K562 (cell line): ENCODE data around the gene TNFSF9. TPM values are rescaled to one million over a fixed set of nuclear protein-coding genes. Genes with fewer than 3 reads are reported as not detected.
"Not testable (repeated sequence)": the region's sequence is repeated elsewhere in the genome, so short reads cannot be mapped to it uniquely, and the experiment has no call there.

Source experiments
- ATAC-seq: fragments of 200-7000 bp; cut with Tn5 transposase; 3 replicates; pipeline ENCODE4 v1.9.1; 2020; ENCODE audit warnings: moderate library complexity
- BruUV-seq: library from RNA; stranded (reverse); fragments of 400-500 nt; replicated peaks from 2 replicates; lab custom pipeline; 2021; lab: Mats Ljungman, UMichigan
- CTCF ChIA-PET: fragments of 300-600 bp; formaldehyde crosslinking; extraction: SDS; loops from one replicate; lab custom pipeline; 2021; ENCODE audit warnings: low intra/inter-chr PET ratio; lab: Yijun Ruan, JAX
- POLR2A ChIA-PET: fragments of 300-600, 350-650 bp; sonication (Branson Sonifier 250); formaldehyde crosslinking; extraction: SDS; loops from one replicate; lab custom pipeline; 2021; ENCODE audit warnings: antibody characterized with exemption, inconsistent platforms; lab: Yijun Ruan, JAX
- DNase-seq, 4 experiments: peaks; one replicate each; pipeline versions ENCODE4 v3.0.0 to v3.0.0-alpha.2; 2011 to 2018; ENCODE audit warnings: low spot score in 3 of 4, mixed read lengths in 3 of 4; ENCODE audit errors: extremely low read depth in 1 of 4
- FAIRE-seq: peaks from 2 replicates; lab custom pipeline; 2011; peaks lifted over from hg19 to GRCh38; lab: Jason Lieb, UNC
- H2AFZ ChIP-seq: 2 replicates; pipeline ENCODE4 v1.6.0; 2011; ENCODE audit warnings: low read depth, low read length, control low read depth, inconsistent platforms
- H3K27ac ChIP-seq: fragments of 200-600 bp; 3 replicates; pipeline ENCODE4 v1.8.0; 2011; ENCODE audit warnings: low read depth, mild to moderate bottlenecking, control low read depth, inconsistent platforms, low read length, moderate library complexity, mixed read lengths; ENCODE audit errors: extremely low read depth
- H3K27me3 ChIP-seq, 2 experiments: fragments of 300-600 bp in 1 of 2; 2 replicates in 1 of 2; 3 replicates in 1 of 2; pipeline versions ENCODE4 v1.6.0 to v1.8.0; 2011; ENCODE audit warnings: inconsistent platforms in 2 of 2, low read length in 2 of 2, mild to moderate bottlenecking in 1 of 2, mixed read lengths in 1 of 2, moderate library complexity in 1 of 2; ENCODE audit not compliant: control insufficient read depth in 2 of 2, insufficient read depth in 2 of 2
- H3K36me3 ChIP-seq: fragments of 300-600 bp; 3 replicates; pipeline ENCODE4 v1.8.0; 2011; ENCODE audit warnings: mild to moderate bottlenecking, low read length, inconsistent platforms; ENCODE audit not compliant: control insufficient read depth, insufficient read depth
- H3K4me1 ChIP-seq, 2 experiments: fragments of 200-600 bp in 1 of 2; replicated peaks in 1 of 2; 2 replicates in 1 of 2; 3 replicates in 1 of 2; pipeline versions ENCODE4 v1.5.1 to v1.8.0; 2011; ENCODE audit warnings: inconsistent platforms in 2 of 2, low read length in 2 of 2, mild to moderate bottlenecking in 1 of 2, mixed read lengths in 1 of 2, moderate library complexity in 1 of 2; ENCODE audit not compliant: control insufficient read depth in 2 of 2, insufficient read depth in 2 of 2
- H3K4me2 ChIP-seq: 2 replicates; pipeline ENCODE4 v1.6.1; 2011; ENCODE audit warnings: low read length, control low read depth, inconsistent platforms, mixed read lengths; ENCODE audit not compliant: insufficient read depth
- H3K4me3 ChIP-seq: fragments of 200-600 bp; sonication (generic), shearing (Covaris generic); 2 replicates; pipeline ENCODE4 v1.5.1; 2016; ENCODE audit warnings: control low read depth, inconsistent platforms
- H3K79me2 ChIP-seq: fragments of 200-600 bp; 3 replicates; pipeline ENCODE4 v1.8.0; 2011; ENCODE audit warnings: low read length, inconsistent platforms; ENCODE audit not compliant: control insufficient read depth, insufficient read depth
- H3K9ac ChIP-seq, 2 experiments: 2 replicates each; pipeline versions ENCODE4 v1.6.0 to v1.6.1; 2011; ENCODE audit warnings: low read depth in 2 of 2, low read length in 2 of 2, control low read depth in 1 of 2, inconsistent platforms in 1 of 2, mild to moderate bottlenecking in 1 of 2, mixed read lengths in 1 of 2; ENCODE audit not compliant: insufficient read depth in 1 of 2
- H3K9me1 ChIP-seq: one replicate; pipeline ENCODE4 v1.6.0; 2011; ENCODE audit warnings: inconsistent platforms, mild to moderate bottlenecking, low read length, moderate library complexity; ENCODE audit not compliant: control insufficient read depth, insufficient read depth
- H3K9me3 ChIP-seq: replicated peaks from 2 replicates; pipeline ENCODE4 v1.5.1; 2011; ENCODE audit warnings: low read depth, low read length, inconsistent platforms; ENCODE audit not compliant: control insufficient read depth, insufficient read depth
- H4K20me1 ChIP-seq: replicated peaks from 2 replicates; pipeline ENCODE4 v1.6.1; 2011; ENCODE audit warnings: low read length, inconsistent platforms, mixed read lengths; ENCODE audit not compliant: control insufficient read depth, insufficient read depth
- FOXA3 ChIP-seq, 2 experiments: fragments of 450-650 bp in 1 of 2; sonication (generic) in 1 of 2; formaldehyde crosslinking; IDR thresholded peaks in 1 of 2; conservative IDR thresholded peaks in 1 of 2; 2 replicates each; pipeline versions ENCODE4 v1.4.0 to v1.8.0; 2020 to 2022; ENCODE audit warnings: mild to moderate bottlenecking in 2 of 2, missing genetic modification reagents in 1 of 2
- ID3 ChIP-seq, 2 experiments: fragments of 250-450 bp in 1 of 2; fragments of 450-650 bp in 1 of 2; sonication (Bioruptor Pico) in 1 of 2; IDR thresholded peaks; 2 replicates each; pipeline versions ENCODE4 v1.6.1 to v1.8.0; 2016 to 2021; ENCODE audit warnings: mild to moderate bottlenecking in 2 of 2, moderate library complexity in 2 of 2, missing compliant biosample characterization in 1 of 2, missing genetic modification characterization in 1 of 2
- TRIM24 ChIP-seq, 2 experiments: fragments of 450-650 bp; IDR thresholded peaks; 2 replicates each; pipeline ENCODE4 v1.6.1; 2016
- TRIM28 ChIP-seq: fragments of 450-650 bp; IDR thresholded peaks from 2 replicates; pipeline ENCODE4 v1.6.1; 2017
- ZFP36 ChIP-seq: fragments of 150-350 bp; IDR thresholded peaks from 2 replicates; pipeline ENCODE4 v1.6.1; 2018; ENCODE audit warnings: low read length, low read depth; ENCODE audit not compliant: partially characterized antibody
- ZNF232 ChIP-seq: sonication (generic); formaldehyde crosslinking; IDR thresholded peaks from 2 replicates; pipeline ENCODE4 v1.8.0; 2022; ENCODE audit warnings: mild to moderate bottlenecking, missing genetic modification reagents
- ZNF431 ChIP-seq: sonication (generic); formaldehyde crosslinking; IDR thresholded peaks from 2 replicates; pipeline ENCODE4 v1.8.0; 2022; ENCODE audit warnings: mild to moderate bottlenecking, missing genetic modification reagents
- WGBS: fragments of 100-300 bp; shearing (Covaris generic); methylation state at CpG from one replicate; pipeline ENCODE4 v1.1.6; 2016; ENCODE audit warnings: low coverage, mixed read lengths; ENCODE audit not compliant: insufficient coverage; ENCODE audit errors: missing lambda C conversion rate; 5-methylcytosine and 5-hydroxymethylcytosine counted together
- in situ Hi-C: fragments of 300-500 bp; cut with MboI; formaldehyde crosslinking; loops from 4 replicates; pipeline ENCODE4 v1.15.0; 2018; ENCODE audit warnings: inconsistent platforms, mixed read lengths
- intact Hi-C: fragments of 100-400 bp; cut with micrococcal nuclease; formaldehyde crosslinking; loops from 2 replicates; pipeline ENCODE4 v1.14.2; 2022
- polyA plus RNA-seq, 8 experiments: library from polyadenylated mRNA; depleted of rRNA in 4 of 8; stranded (reverse) in 5 of 8; unstranded in 3 of 8; fragments of >200 nt; fragmentation: Nextera tagmentation in 2 of 8; fragmentation: Illumina TruSeq in 1 of 8; extraction: Ambion mirVana in 2 of 8; extraction: Trizol in 1 of 8; gene quantifications; 2 replicates each; pipeline versions ENCODE4 v1.2.1 to v1.2.3, GENCODE V29; 2011 to 2014; ENCODE audit warnings: inconsistent platforms in 1 of 8, missing spikeins in 1 of 8
- total RNA-seq, 7 experiments: library from RNA; depleted of rRNA in 6 of 7; stranded (reverse); fragments of >200 nt in 6 of 7; fragmentation: Illumina TruSeq in 2 of 7; extraction: Trizol in 2 of 7; gene quantifications; 2 replicates each; pipeline versions ENCODE4 v1.2.1 to v1.2.3, GENCODE V29; 2011 to 2021; ENCODE audit warnings: low replicate concordance in 1 of 7

The TNFSF9 gene
- total and polyA plus RNA-seq, 9 of the 15 experiments (the other 6 are each of a cell fraction or from before 2014, with no cell fraction given): 1.4 to 17.9 (median 6.5) TPM

DNA sequence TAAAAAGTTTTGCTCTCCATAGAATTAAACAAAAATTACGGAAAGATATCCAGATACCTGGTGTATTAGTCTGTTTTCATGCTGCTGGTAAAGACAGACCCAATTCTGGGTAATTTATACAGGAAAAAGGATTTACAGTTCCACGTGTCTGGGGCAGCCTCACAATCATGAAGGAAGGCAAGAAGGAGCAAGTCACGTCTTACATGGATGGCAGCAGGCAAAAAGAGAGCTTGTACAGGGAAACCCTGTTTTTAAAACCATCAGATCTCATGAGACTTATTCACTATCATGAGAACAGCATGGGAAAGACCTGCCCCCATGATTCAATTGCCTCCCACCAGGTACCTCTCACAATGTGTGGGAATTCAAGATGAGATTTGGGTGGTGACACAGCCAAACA is 35.9 kb downstream of the TNFSF9 start:
- DNase-seq, H4K20me1 ChIP-seq, H3K4me2 ChIP-seq, H3K36me3 ChIP-seq, CTCF ChIA-PET, H3K27me3 ChIP-seq, H3K9me1 ChIP-seq, H3K4me1 ChIP-seq, ATAC-seq, in situ Hi-C loops, H2AFZ ChIP-seq, BruUV-seq, H3K9ac ChIP-seq, FAIRE-seq, H3K4me3 ChIP-seq: not testable (repeated sequence)
- WGBS: 3% methylated on average over 3 of the region's 3 CpGs
- POLR2A ChIA-PET: interaction anchor here (1.9 kb wide), 1 partner anchor 17 kb away, joined by 4 read pairs; no protein-coding TSS in a partner anchor
- peaks cover 18% of the 10 kb centered on the region for H3K9me3 ChIP-seq
- TF ChIP-seq TRIM24 (IDR thresholded peaks at IDR 0.05): peak in 1 of 2 experiments; percentile 39; a peak in 1 of 4 replicates
- TF ChIP-seq ZNF431 (CRISPR knock-in tag): peak; percentile 99
- TF ChIP-seq TRIM28: peak; percentile 80; the same call in 1 of the 2 replicates
- peak; percentile 62 for TF ChIP-seq ZFP36
- TF ChIP-seq, all 486 proteins: peak for 4; not testable (repeated sequence) for 482
- H3K27ac ChIP-seq, intact Hi-C loops, H3K79me2 ChIP-seq: not testable (repeated sequence)

- H3K36me3 ChIP-seq: no peaks in the 10 kb centered on the region
- no peak overlapping the region for H3K9ac ChIP-seq
- in situ Hi-C loops (no loop called here), intact Hi-C loops (no loop called here)
- BruUV-seq: no TSS peak
- DNase-seq (no peak), ATAC-seq (no peak), FAIRE-seq (no peak)
- H3K27ac ChIP-seq: no peak overlapping the region
- 10% methylated on average over 8 of the region's 8 CpGs for WGBS
- H3K4me1 ChIP-seq: peaks cover 4 to 7% of the 10 kb centered on the region in 2 experiments; a peak in 3 of 5 replicates
- CTCF ChIA-PET: no interaction called here
- no peaks in the 10 kb centered on the region for H3K27me3 ChIP-seq
- no peak overlapping the region for H2AFZ ChIP-seq
- H3K79me2 ChIP-seq: no peaks in the 10 kb centered on the region
- H3K4me2 ChIP-seq: no peak overlapping the region
- no peak for TF ChIP-seq ZNF232 (CRISPR knock-in tag)
- peak; percentile 83 to 96 for TF ChIP-seq FOXA3 (CRISPR knock-in tag; conservative IDR thresholded peaks at IDR 0.05 in 1 of 2, IDR thresholded peaks at IDR 0.05 in 1 of 2)
- 0 out of 4 replicates have a peak, but pooled peaks of 1 of the 2 experiments have one; percentile 13 for TF ChIP-seq TRIM24 (IDR thresholded peaks at IDR 0.05)
- no peak for TF ChIP-seq ID3 (CRISPR knock-in tag; IDR thresholded peaks at IDR 0.05)
- TF ChIP-seq ID3 (tag; IDR thresholded peaks at IDR 0.05): 0 out of 2 replicates have a peak, but pooled peaks have one; percentile 44
- no peak overlapping the region for H3K4me3 ChIP-seq
- no peaks in the 10 kb centered on the region for H4K20me1 ChIP-seq
- H3K9me3 ChIP-seq: peaks cover 18% of the 10 kb centered on the region
- POLR2A ChIA-PET: interaction anchor here (0.6 to 1.9 kb wide), 3 partner anchors 10 to 18 kb away, joined by 3 to 4 read pairs (median 4); no protein-coding TSS in a partner anchor
- no peaks in the 10 kb centered on the region for H3K9me1 ChIP-seq
These were observed 37.2 kb downstream of the TNFSF9 start for GRCh38 chr19:6568010-6568526.
